ENCODE results near the gene FOXR1.

DNA sequence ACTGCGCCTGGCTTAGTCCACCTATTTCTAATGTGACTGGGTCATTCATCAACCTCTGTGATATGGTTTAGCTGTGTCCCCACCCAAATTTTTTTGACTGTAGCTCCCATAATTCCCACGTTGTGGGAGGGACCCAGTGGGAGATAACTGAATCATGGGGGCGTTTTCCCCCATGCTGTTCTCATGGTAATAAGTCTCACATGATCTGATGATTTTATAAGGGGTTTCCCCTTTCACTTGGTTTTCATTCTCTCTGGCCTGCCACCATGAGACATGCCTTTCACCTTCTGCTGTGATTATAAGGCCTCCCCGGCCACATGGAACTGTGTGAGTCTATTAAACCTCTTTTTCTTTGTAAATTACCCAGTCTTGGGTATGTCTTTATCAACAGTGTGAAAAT, 35.1 kb downstream of the FOXR1 start:
- no peak for TF ChIP-seq CTCF (IDR thresholded peaks at IDR 0.05)
- no peak for TF ChIP-seq EP300 (IDR thresholded peaks at IDR 0.05)
- no peak for TF ChIP-seq POLR2A (IDR thresholded peaks at IDR 0.05)
